Body of pancreas (tissue), 4 donors: Measurements from ENCODE around the gene C2.

Experiments used
- POLR2A ChIP-seq, 3 donors: fragments of 450-650 bp; IDR thresholded peaks; one replicate each; pipeline ENCODE4 v1.6.1; 2016; ENCODE audit warnings: antibody characterized with exemption in 3 of 3, mild to moderate bottlenecking in 2 of 3
- TF ChIP-seq, protein P1 (sequence below), 7 experiments: fragments of 450-650 bp in 4 of 7; fragments of 200-600 bp in 3 of 7; sonication (generic) in 3 of 7; IDR thresholded peaks; one replicate each; pipeline ENCODE4 v1.5.1; 2016 to 2019; ENCODE audit warnings: antibody characterized with exemption in 7 of 7

DNA sequence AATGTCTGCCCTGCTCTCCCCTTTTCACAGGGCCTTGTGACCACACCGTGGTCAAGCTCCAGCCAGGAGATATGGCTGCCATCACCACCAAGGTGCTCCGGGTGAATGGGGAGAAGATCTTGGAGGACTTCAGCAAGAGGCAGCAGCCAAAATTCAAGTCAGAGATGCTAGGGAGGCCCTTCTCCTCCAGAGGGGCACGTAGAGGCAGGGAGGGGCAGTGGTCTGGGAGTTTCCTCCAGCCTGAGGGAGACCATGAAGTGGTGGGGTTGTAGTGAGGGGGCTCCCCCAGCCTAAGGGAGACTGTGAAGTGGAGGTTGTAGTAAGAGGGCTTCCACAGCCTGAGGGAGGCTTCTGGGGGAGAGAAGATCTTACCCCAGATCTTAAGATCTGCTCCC, 40.4 kb downstream of the C2 start:
- TF ChIP-seq POLR2A (IDR thresholded peaks at IDR 0.05) = no peak
- TF ChIP-seq, protein P1, sequence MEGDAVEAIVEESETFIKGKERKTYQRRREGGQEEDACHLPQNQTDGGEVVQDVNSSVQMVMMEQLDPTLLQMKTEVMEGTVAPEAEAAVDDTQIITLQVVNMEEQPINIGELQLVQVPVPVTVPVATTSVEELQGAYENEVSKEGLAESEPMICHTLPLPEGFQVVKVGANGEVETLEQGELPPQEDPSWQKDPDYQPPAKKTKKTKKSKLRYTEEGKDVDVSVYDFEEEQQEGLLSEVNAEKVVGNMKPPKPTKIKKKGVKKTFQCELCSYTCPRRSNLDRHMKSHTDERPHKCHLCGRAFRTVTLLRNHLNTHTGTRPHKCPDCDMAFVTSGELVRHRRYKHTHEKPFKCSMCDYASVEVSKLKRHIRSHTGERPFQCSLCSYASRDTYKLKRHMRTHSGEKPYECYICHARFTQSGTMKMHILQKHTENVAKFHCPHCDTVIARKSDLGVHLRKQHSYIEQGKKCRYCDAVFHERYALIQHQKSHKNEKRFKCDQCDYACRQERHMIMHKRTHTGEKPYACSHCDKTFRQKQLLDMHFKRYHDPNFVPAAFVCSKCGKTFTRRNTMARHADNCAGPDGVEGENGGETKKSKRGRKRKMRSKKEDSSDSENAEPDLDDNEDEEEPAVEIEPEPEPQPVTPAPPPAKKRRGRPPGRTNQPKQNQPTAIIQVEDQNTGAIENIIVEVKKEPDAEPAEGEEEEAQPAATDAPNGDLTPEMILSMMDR (IDR thresholded peaks at IDR 0.05) = no peak
